Measurements from ENCODE around the gene ETV7.

GRCh38 chr6:36336779-36337241, 50.7 kb downstream of the ETV7 start, which contains the start of gene BNIP5:
- TF ChIP-seq EZH2 (IDR thresholded peaks at IDR 0.05) = no peak
- TF ChIP-seq POLR2AphosphoS5 (IDR thresholded peaks at IDR 0.05; ENCODE audit: borderline replicate concordance, low read depth, low read length) = no peak
- TF ChIP-seq FOXP2 (optimal IDR thresholded peaks at IDR 0.05; ENCODE audit: control extremely low read depth, extremely low read length, insufficient read depth) = no peak

Measured in SK-N-MC (cell line).